ENCODE results near the gene JMJD1C.

- TF ChIP-seq EZH2 (IDR thresholded peaks at IDR 0.05; ENCODE audit: borderline replicate concordance, low read depth, low read length, severe bottlenecking) (no peak), CTCF (IDR thresholded peaks at IDR 0.05; ENCODE audit: extremely low read depth in 1 of 2, insufficient read depth in 1 of 2, low read depth in 1 of 2, low read length in 2 of 2) (no peak)
Observed at GRCh38 chr10:63324495-63324854, 141.3 kb downstream of the JMJD1C start.

Measured in endothelial cell of umbilical vein (primary cell).